GM15510 (cell line): ENCODE data around the gene DNAAF6.

Experiments
- POLR2A ChIP-seq: IDR thresholded peaks from 3 replicates; pipeline ENCODE4 v1.6.1; 2011; ENCODE audit warnings: borderline replicate concordance; ENCODE audit not compliant: insufficient read length; ENCODE audit errors: extremely low read depth

DNAAF6 gene

GRCh38 chrX:107273795-107274194, 67.4 kb downstream of the DNAAF6 start:
- TF ChIP-seq POLR2A, result no peak

- TF ChIP-seq POLR2A, result no peak
Measured at GRCh38 chrX:107288676-107289075, 82.3 kb downstream of the DNAAF6 start.

GRCh38 chrX:107290019-107290418, 83.6 kb downstream of the DNAAF6 start:
- no peak for TF ChIP-seq POLR2A

- no peak for TF ChIP-seq POLR2A
Measured at GRCh38 chrX:107293056-107293455, 86.6 kb downstream of the DNAAF6 start.
